CMK (cell line): ENCODE results near the gene GRPR.
"Not testable (repeated sequence)": the region's sequence is repeated elsewhere in the genome, so short reads cannot be mapped to it uniquely, and the experiment has no call there.

Experiments
- DNase-seq: peaks from one replicate; pipeline ENCODE4 v3.0.0-alpha.2; 2010; ENCODE audit warnings: low read depth

The GRPR gene

DNA sequence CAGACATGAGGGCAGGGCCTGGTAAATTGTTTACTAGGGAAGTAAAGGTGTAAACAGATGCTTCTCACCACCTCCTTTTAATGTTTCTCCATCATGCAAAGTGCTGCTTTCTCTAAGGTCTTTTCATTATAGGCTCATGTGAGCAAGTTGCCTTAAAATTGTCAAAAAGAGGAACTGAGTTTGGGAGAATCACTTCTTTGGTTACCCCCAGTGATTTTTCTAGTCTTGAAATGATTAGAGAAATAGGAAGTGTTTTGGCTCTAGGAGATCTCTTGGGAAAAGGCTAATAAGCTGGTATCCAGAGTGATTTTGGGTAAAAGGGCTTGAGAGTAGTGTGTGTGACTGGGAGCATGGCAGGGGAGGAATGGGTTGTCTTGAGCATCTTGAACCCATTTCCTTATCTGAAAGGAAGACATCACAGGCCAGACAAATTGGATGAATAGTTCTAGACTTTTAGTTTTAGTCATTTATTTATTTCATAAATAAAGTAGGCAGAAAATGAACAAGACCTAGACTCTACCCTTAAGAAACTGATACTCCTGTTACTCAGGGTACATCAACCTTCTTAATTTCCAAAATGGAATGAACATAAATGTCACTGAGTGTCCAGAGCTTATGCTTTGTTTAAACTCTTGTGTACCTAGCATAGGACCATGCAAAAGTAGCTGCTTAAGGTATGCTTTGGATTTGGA lies 14.2 kb downstream of the GRPR start:
- no peak for DNase-seq

DNA sequence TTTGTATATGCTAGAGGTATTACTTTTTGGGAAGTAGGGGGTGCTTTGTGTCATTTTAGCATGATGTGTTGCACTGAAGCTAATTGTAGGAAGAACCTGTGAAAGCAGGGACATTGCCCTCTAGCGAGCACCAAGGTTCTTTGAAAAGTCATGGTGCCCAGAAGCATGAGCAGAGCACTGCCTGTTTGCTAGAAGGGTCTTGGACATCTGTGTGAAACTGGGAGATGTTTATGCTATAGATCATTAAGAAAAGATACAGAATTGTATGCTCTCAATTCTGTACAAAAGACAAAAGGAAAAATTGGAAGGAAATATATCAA lies 14.7 kb downstream of the GRPR start:
- DNase-seq, result no peak

DNA sequence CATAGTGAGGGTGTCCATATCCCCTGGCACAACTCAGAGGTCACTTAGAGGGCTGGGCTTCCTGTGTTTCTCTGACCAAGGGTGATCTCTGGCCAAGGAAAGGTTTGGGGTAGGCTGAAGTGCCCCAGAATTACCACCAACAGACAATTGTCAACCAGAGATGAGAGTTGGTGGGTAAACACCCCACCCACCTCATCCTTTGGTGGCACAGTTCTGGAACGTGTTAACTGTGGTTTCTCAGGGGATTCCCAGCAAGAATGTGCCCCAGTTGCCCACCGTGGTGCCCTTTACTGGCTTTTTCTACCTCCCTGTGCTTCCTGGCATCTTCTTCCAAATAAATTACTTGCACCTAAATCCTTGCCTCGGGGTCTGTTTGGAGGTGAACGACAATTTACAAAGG lies 17.1 kb downstream of the GRPR start:
- no peak for DNase-seq

DNA sequence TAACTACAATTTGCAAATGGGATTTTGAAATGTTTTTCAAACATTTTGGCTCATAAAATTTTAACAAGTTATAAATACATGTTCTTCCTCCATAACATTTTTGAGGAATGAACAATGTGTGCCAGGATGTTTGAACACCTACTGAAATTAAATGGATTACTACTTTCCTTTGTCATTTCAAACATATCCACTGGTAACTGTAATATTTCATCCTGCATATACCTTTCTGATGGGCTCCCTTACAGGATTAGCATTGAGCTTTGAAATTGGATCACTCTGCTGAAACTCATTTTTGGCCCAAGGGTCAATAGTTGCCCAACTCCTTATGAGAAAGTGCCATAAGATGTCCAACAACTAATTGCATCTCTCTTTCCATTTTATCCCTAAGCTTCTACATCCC lies 17.6 kb downstream of the GRPR start:
- no peak for DNase-seq

DNA sequence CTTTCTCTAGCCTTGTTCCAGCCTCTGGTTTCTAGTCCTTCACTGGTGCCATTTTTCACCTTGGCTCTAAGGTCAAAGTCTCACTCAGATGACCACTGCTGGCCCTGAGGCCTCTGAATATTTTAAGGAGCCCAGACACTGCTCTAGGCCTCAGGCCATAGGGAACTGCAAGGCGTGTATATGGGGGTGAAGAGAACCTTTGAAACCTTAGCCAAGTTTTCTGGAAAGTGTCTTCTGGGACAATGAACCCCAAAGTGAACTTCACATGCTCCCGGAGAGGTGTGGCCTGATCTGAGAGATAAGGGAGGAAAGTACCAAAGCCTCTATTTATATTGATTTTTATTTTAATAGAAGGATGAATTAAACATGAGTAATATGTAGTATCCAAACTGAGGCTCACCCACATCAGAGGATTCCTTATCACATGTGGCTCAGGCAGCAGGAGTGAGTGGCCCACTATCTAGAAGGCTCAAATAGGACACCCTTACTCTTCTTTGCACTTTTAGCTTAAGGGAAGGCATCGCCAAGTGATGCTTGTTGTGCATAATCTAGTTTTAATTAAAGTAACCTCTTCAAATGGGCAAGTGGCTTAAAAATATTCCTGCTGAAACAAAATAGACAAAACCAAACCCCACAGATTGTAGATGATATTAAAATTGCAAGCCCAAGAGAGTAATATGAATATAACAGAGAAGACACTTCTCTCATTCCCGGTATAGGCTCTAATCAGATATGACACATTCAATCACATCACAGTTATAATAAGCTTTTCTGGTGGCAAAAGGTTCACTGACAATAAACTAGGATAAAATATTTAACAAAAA lies 18.3 kb downstream of the GRPR start:
- no peak for DNase-seq

DNA sequence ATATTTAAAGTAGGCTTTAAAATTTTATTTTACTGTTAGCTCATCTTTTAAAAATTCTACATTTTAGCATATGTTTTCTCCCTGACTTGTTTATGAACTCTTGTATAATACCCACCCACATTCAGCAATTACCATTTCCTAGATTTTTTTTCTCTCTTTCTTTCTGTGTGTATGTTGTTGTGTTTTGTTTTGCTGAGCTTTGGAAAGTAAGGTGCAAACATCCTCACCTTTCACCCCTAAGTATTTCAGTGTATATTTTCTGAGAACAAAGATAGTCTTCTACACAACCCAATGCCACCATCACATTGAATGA lies 18.8 kb downstream of the GRPR start:
- DNase-seq, result no peak

DNA sequence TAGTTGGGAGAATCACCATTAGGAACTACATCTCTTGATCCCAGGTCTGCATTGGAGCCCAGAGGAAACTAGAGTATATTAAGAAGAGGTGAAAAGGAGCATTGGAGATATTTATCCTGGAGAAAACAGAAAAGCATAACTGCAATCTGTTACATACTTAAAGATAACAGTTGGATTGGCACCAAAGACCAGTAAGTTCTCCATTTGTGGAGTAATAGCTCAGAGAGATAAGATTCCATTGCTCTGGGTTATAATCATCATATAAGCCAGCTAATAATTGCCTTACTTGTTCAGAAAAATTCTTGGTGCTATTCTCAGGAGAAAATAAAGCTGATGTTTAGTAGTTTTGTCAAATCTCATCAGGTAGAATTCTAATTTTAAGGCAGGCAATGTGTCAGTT lies 20.6 kb downstream of the GRPR start:
- DNase-seq, result no peak

DNA sequence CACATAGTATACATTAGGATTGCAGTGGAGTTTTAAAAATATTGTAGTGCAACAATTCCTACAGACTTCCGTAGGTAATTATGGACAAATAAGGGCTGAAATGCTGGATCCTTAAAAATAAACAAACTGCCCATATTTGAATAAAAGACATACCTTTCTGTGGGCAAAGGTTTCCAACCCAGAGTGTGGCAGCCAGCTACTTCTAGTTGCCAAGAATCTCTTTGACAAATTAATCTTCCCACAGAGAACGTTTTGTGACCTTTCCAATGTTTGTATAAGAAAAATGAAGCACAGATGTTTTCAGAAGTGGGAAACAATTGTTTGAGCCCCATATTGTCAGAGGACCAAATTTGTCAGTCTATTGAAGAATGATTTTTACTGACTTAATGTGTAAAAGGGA lies 21.1 kb downstream of the GRPR start:
- DNase-seq, result no peak

DNA sequence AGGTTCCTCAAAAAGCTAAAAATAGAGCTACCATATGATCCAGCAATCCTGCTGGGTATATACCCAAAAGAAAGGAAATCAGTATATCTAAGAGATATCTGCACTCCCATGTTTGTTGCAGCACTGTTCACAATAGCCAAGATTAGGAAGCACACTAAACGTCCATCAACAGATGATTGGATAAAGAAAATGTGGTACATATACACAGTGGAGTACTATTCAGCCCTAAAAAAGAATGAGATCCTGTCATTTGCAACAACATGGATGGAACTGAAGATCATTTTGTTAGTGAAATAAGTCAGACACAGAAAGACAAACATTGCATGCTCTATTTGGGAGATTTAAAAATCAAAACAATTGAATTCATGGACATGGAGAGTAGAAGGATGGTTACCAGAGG lies 21.7 kb downstream of the GRPR start:
- DNase-seq, result not testable (repeated sequence)

DNA sequence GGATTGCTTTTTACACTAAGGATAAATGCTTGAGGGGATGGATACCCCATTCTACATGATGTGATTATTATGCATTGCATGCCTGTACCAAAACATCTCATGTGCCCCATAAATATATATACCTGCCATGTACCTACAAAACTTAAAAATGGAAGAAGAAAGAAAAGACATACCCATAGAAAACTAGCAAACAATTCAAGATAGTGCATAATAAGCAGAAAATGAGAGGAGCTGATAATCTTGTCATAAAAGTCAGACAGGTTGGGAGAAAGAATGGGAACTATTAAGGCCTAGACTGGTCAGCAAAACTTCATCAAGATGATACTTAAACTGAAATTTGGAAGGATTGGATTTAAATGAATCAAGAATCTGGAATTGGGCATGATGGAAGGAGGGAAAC lies 22.3 kb downstream of the GRPR start:
- no peak for DNase-seq

DNA sequence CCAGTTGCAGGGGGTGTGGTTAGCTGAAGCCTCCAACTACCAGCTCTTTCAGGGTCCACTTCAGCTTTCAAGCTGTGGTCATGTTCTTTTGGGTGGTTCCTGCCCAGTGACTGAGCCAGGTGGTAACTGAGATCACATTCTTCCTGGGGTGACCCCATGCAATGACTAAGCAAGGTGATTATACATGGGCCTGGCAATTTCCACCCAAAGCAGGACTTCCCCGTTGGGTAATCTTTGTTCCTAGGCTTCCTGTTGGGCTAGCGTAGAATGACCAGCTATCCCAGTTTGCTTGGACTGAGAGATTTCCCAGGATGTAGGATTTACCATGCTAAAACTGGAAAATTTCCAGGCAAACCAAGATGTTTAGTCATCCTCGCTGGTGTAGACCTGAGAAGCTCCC lies 25.5 kb downstream of the GRPR start:
- no peak for DNase-seq

DNA sequence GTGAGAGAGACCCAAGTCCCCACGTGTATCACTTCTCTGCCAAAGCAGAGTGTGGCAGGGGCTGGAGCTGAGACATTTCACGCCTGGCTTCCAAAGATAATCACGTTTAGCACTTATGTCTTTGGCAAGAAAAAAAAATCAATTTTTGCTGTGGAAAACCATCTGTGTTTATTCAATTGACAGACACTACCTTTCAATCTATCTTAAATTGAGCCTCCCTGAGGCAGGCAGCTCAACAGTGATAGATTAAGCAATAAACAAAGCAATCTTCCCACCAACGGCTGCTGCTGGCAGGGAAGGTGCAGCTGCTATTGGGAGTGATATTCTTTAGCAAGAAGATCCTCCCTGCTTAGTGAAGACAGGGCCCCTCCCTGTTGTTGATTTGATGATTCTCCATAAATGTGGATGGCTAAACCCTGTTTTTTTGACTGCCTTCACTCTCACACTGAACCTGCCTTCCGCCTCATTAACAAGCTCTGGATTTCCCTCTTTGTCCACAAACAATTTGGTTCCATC lies 32.3 kb downstream of the GRPR start:
- DNase-seq, result no peak

DNA sequence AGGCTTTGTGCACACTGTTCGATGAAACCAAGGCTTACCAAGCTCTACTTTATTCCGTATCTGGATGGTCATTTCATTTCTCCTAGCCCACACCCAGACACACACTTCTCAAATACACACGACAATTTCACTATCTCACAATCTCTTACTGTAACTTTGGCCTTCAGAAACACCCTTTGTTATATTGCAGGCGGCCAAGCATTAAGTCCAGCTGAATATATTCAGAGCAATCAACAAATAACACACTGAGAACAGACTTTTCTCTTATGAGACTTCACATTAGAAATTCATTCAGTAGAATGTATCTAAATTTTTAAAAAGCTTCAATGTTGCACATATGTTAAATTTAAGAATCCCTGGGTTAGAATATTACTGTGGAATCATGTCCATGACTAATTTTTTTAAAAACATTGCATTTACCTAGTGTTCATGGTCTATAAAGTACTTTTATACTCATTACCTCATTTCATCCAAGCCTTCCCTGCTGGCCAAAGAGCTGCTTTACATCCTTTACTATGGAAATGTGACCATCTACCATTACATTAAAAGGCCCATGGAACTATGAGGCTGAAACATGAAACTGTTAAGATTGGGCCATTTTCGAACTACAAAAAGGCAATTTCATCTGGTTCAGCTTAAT lies 33.4 kb downstream of the GRPR start:
- no peak for DNase-seq

DNA sequence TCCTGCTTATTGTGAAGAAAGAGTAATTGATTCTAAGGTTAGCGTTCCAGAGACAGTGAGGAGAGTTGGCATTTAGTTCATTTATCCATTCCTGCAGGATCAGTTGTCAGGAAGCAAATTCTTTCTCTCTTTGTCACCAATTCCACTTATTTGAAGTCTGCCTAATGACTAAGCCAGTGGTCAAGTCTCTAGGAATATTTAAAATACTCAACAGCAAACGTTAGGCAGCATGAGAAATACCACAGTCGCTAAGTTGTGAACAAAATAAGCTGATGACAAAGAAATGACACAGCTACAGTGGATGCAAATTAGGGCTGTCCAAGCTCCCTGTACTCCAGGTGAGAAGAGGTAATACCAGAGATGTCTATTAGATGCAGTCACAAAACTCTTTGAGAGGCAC lies 37.4 kb downstream of the GRPR start:
- no peak for DNase-seq

DNA sequence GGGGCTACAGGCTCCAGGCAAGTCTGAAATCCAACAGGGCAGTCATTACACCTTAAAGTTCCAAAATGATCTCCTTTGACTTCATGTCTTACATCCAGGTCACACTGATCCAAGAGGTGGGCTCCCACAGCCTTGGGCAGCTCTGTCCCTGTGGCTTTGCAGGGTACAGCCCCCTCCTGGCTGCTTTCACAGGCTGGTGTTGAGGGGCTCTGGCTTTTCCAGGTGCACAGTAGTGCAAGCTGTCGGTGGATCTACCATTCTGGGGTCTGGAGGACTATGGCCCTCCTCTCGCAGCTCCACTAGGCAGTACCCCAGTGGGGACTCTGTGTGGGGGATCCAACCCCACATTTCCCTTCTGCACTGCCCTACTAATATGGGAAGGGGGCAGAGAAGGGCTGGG lies 37.8 kb downstream of the GRPR start:
- DNase-seq, result not testable (repeated sequence)

DNA sequence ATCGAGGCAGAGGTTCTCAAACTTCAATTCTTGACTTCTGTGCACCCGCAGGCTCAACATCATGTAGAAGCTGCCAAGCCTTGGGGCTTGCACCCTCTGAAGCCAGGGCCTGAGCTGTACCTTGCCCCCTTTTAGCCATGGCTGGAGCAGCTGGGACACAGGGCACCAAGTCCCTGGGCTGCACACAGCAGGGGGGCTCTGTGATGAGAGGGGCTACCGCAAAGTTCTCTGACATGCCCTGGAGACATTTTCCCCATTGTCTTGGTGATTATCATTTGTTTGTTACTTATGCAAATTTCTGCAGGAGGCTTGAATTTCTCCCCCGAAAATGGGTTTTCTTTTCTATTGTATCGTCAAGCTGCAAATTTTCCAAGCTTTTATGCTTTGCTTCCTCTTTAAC lies 39.0 kb downstream of the GRPR start:
- DNase-seq, result no peak

DNA sequence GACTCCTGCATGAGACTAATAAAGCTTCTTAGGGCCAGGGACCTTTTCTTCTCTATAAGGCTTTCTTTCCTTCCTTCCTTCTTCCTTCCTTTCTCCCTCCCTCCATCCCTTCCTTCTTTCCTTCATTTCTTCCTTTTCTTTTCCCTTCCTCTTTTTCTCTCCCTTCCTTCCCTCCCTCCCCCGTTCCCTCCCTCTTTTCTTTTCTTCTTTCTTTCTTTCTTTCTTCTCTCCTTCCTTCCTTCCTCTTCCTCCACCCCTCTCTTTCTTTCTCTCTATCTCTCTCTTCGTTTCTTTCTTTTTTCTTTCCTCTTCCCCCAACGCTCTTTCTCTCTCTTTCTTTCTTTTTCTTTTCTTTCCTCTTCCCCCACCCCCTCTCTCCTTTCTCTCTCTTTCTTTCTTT lies 41.4 kb downstream of the GRPR start:
- DNase-seq, result no peak

DNA sequence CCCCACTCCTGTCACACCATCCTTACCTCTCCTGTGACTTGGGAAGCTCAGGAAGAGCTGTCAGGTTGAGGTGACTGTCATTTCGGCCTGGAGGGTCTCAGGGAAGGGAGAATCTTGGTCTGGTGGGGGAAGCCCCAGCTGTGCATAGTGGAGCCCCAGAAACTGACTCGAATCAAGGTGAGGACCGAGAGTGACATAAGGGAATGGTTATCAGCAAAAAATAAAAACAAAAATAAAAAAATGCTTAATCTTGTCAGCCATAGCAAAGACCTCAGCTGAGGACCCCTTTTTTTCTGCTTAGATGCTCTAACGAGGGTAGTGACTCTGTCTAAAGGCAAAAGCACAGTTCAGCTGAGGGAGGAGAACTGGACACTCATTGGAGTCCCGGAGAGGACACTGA lies 43.8 kb downstream of the GRPR start, which contains the start of gene MAGEB17:
MAGEB17 (plus strand) TSS at position 301 of the 400 bp plus-strand sequence. CDS start 2,902 bp downstream, outside the sequence.
- no peak for DNase-seq

DNA sequence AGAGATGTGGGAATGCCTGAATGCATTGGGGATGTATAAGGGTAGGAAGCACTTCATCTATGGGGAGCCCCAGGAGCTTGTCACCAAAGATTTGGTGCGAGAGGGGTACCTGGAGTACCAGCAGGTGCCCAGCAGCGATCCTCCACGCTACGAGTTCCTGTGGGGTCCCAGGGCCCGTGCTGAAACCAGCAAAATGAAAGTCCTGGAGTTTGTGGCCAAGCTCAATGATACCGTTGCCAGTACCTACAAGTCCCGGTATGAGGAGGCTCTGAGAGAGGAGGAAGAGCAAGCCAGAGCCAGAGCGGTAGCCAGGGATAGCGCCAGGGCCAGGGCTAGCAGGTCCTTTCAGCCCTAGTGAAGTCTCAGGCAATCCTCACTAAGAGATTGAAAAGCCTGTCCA lies 47.7 kb downstream of the GRPR start:
- no peak for DNase-seq

DNA sequence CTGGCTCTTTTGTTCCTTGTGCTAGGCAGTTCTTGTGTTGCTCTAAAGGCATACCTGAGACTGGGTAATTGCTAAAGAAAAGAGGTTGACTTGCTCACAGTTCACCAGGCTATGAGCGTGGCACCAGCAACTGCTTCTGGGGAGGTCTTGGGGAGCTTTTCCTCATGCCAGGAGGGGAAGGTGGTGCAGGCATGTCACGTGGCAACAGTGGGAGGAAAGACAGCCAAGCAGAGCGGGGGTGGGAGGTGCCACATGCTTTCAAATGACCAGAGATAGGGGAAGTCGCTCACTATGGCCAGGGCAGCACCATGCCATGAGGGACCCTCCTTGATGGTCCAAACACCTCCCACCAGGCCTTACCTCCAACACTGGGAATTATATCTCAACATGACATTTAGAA lies 48.6 kb downstream of the GRPR start:
- DNase-seq, result no peak

DNA sequence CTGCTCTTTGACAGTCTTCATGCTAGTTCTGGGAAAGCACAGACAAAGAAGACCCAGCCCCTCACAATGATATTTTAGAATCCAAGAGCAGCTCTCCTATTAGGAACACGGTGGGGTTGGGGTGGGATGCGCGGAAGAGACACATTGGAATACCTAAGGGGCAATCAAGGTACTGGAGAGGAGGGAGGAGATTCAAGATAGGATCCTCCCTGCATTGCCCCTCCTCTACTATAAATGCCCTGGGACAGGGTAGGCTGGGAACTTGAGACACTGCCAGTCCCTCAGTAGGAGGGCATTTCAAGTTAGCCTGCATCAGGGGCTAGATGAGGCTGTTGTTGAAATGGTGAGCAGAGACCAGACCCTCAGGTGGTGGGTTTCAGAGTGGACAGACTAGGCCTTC lies 49.0 kb downstream of the GRPR start:
- no peak for DNase-seq

DNA sequence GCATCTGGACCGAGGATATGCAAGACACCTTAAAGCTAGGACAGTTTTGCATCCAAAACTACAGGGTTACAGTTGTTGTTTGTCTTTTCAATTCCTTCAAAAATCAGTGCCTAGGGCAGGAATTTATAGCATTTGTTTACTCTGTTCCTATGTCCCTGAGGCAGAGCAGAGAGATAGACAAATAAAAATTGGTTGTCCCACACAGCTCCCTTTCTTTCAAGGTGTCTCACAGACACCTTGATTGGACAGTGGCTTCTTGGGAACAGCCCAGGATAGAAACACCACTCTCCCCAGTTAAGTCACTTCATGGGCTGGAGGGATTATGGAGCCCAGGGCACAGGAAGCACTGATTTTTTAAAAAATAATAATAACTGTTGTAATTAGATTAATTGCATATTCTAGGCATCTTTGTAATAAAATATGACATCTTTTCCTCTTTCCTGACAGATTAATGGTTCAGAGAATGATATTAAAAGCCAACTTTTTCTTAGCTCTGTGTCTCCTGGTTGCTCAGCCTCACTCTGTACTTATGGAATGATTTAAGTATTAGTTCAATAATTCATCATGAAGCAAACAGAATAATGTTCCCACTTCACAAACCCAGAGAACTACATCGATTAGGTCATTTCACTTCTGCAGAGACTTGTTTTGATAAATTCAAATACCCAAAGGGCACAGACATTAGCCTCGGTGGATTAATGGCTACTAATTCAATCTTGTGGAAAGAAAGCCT lies 52.1 kb downstream of the GRPR start:
- no peak for DNase-seq

DNA sequence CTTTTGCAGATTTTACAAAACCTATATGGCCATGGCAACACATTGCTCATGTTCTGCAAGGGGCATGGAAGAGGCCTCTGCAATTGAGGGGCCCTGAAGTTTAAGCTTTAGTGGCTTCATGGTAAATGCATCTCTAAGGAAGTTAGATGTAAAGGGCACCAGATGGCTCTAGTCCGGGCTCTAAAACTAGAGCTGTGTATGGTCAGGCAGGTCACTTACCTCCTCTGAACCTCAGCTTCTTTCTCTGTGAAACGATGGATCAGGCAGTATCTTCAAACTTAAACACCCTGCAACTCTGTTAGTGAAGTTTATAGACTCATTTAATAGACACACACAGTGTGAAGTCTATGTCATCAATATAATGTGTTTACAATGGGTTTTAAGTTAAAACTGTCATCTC lies 53.9 kb downstream of the GRPR start:
- DNase-seq, result no peak
